Astrocyte (in vitro differentiated cells and primary cell): Measurements from ENCODE around the gene ST8SIA6.

ENCODE experiments used
- CTCF ChIP-seq: IDR thresholded peaks from 2 replicates; pipeline ENCODE4 v1.5.1; 2011; ENCODE audit warnings: low read depth, mild to moderate bottlenecking, inconsistent platforms, low read length, moderate library complexity; ENCODE audit not compliant: insufficient read depth
- EZH2 ChIP-seq: IDR thresholded peaks from 2 replicates; pipeline ENCODE4 v1.6.1; 2012; ENCODE audit warnings: mild to moderate bottlenecking, low read length, inconsistent platforms; ENCODE audit not compliant: insufficient read depth

GRCh38 chr10:17503795-17504194 lies 49.4 kb upstream of the ST8SIA6 start:
- no peak for TF ChIP-seq CTCF
- no peak for TF ChIP-seq EZH2
